Measurements from ENCODE around the gene RREB1.
"Not testable (repeated sequence)": the region's sequence is repeated elsewhere in the genome, so short reads cannot be mapped to it uniquely, and the experiment has no call there.

Gene RREB1

GRCh38 chr6:7145585-7145884 lies 37.8 kb downstream of the RREB1 start:
- DNase-seq, result no peak

GRCh38 chr6:7145885-7146828 lies 38.4 kb downstream of the RREB1 start:
- DNase-seq, result no peak

DNA sequence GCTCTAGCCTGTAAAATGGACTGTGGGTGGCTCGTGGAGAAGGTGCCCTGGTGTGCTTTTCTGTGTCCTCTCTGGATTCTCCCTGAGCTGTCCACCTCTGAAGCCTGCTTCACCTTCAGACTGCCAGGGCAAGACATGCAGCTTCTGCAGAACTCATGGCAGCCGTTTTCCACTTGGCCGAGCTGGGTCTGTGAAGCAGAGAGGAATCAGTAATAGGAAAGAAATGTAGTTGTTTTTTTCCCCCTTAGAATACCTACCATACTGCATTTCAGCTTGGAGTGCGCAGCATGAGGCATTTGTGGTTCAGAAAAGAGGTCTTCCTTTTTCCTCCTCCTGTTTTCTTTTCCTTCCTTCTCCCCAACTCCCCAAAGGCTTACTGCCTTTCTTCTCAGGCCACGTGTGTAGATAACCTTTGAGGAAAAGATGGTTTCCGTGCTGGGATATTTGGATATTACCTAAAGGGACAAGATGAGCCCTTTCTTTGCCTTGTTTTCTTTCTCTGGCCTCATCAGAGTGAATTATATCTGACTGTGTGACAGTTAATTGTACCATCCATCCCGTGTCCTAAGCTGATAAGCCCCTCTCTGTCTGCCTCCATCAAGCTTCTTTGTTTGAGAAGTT lies 39.4 kb downstream of the RREB1 start:
- no peak for DNase-seq

GRCh38 chr6:7148100-7148822 lies 40.5 kb downstream of the RREB1 start:
- DNase-seq, result peak; percentile 20 to 26

DNA sequence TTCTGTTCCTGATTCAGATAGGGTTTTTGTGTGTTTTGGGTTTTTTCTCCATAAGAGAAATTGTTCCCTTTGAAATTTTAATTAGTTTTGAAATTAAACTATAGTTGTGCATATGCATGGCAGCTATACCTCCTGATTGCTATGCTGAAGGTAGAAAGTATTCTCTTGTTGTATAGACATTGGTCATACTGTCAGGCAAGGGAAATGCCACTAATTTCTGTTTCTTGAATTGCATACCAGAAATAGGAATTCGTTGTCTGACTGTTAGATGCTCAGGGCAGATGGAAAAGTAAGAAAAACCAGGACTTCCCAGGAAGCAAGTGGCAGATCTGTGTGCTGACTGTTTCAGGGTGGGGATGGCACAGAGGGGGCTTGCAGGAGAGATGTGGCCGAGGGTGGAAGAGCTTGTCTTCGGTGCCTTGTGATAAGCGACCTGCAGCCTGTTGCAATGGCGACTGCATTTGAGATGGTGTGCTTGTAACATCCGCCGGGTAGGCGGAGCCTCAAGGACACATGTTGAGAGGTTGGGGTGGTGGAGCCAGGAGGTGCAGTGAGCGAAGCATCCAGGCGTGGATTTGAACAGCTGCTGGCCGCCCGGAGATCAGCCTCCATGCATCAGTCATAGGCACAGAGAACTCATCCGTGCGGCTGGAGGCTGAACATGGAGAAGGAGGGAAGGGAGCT lies 42.8 kb downstream of the RREB1 start:
- DNase-seq, result no peak

DNA sequence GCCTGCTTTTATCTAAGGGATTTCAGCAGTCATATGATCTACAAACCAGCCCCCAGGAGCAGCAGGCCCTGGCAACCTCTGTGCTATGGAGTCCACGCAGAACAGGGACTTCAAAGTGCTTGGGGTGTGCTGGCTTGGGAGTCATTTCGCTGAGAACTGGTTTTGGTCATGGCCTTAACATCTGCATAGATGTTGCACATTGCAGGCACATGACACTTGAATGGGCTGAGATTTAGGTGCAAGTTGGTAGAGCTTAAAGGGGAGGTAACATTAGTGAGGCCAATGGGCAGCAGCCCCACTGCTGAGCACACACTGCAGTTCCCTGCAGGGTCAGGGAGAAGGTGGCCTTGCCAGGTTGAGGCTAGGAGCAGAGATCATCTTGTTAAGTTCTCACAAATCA lies 43.6 kb downstream of the RREB1 start:
- DNase-seq, result no peak

DNA sequence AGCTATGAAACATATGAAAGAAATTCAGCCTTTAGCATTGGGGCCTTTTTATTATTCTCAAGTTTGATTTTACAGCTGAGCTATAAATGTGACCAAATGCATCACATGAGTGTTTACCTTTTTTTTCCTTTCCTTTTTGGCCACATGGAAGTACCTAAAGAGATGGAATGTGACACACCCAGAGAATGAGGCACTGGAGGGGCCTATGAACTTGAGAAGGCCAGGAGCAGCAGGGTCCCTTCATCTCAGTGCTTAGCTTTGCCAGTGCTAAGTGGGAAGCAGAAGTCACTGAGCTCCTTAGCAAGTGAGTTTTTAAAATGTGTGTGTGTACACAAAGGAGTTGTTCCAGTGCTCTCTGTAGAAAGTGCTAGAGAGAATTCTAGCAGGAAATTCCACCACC lies 44.7 kb downstream of the RREB1 start:
- DNase-seq, result no peak

- no peak for DNase-seq
Observed at GRCh38 chr6:7153789-7154188, 46.0 kb downstream of the RREB1 start.

GRCh38 chr6:7154341-7155139 lies 46.8 kb downstream of the RREB1 start:
- DNase-seq, result no peak

- DNase-seq, result no peak
Observed at GRCh38 chr6:7155871-7156579, 48.3 kb downstream of the RREB1 start.

- DNase-seq, result no peak
Observed at GRCh38 chr6:7156643-7157278, 49.0 kb downstream of the RREB1 start.

- DNase-seq, result not testable (repeated sequence)
Observed at GRCh38 chr6:7157307-7157706, 49.5 kb downstream of the RREB1 start.

- DNase-seq, result no peak
Observed at GRCh38 chr6:7157752-7158616, 50.2 kb downstream of the RREB1 start.

GRCh38 chr6:7159790-7160525 lies 52.2 kb downstream of the RREB1 start:
- no peak for DNase-seq

- no peak for DNase-seq
Observed at GRCh38 chr6:7161253-7161623, 53.5 kb downstream of the RREB1 start.

GRCh38 chr6:7161845-7162244 lies 54.1 kb downstream of the RREB1 start:
- DNase-seq, result no peak

- DNase-seq, result no peak
Observed at GRCh38 chr6:7163661-7164071, 55.9 kb downstream of the RREB1 start.

- no peak for DNase-seq
Observed at GRCh38 chr6:7164536-7165001, 56.8 kb downstream of the RREB1 start.

Measured in activated CD4-positive, alpha-beta T cell treated with anti-CD3 and anti-CD28 coated beads for 4 hours (primary cell).